GM23338 (cell line): ENCODE data around the gene ZBTB20. TPM values are rescaled to one million over a fixed set of nuclear protein-coding genes. Genes with fewer than 3 reads are reported as not detected.

Source experiments
- ATAC-seq: fragments of 200-7000 bp; cut with Tn5 transposase; 3 replicates; pipeline ENCODE4 v1.9.1; 2020
- DNase-seq: peaks from one replicate; pipeline ENCODE4 v3.0.0-alpha.2; 2015; ENCODE audit warnings: low spot score
- H2AFZ ChIP-seq: fragments of 200-600 bp; sonication (generic); 2 replicates; pipeline ENCODE4 v1.8.0; 2016; ENCODE audit warnings: antibody characterized with exemption, mild to moderate bottlenecking, moderate library complexity
- H3F3A ChIP-seq: fragments of 200-600 bp; sonication (generic); replicated peaks from 2 replicates; pipeline ENCODE4 v1.8.0; 2017; ENCODE audit warnings: antibody characterized with exemption, mixed run types, low read depth
- H3K27ac ChIP-seq: fragments of 200-600 bp; sonication (generic); 2 replicates; pipeline ENCODE4 v1.6.1; 2016; ENCODE audit warnings: low read depth
- H3K27me3 ChIP-seq: fragments of 200-600 bp; sonication (generic); 2 replicates; pipeline ENCODE4 v1.8.0; 2016; ENCODE audit warnings: mild to moderate bottlenecking, mixed run types, moderate library complexity; ENCODE audit not compliant: insufficient read depth
- H3K36me3 ChIP-seq: fragments of 200-600 bp; sonication (generic); 2 replicates; pipeline ENCODE4 v1.8.0; 2016; ENCODE audit warnings: mild to moderate bottlenecking; ENCODE audit not compliant: insufficient read depth
- H3K4me1 ChIP-seq: fragments of 200-600 bp; sonication (generic); 2 replicates; pipeline ENCODE4 v1.8.0; 2016; ENCODE audit warnings: mild to moderate bottlenecking, moderate library complexity; ENCODE audit not compliant: insufficient read depth
- H3K4me2 ChIP-seq: fragments of 200-600 bp; sonication (generic); 2 replicates; pipeline ENCODE4 v1.7.1; 2017; ENCODE audit warnings: mixed run types
- H3K4me3 ChIP-seq: fragments of 200-600 bp; sonication (generic); 2 replicates; pipeline ENCODE4 v1.6.1; 2016; ENCODE audit warnings: mixed run types
- H3K79me2 ChIP-seq: fragments of 200-600 bp; sonication (generic); replicated peaks from 2 replicates; pipeline ENCODE4 v1.8.0; 2017; ENCODE audit warnings: mild to moderate bottlenecking; ENCODE audit not compliant: insufficient read depth
- H3K9me2 ChIP-seq: fragments of 200-600 bp; sonication (generic); 2 replicates; pipeline ENCODE4 v1.8.0; 2017; ENCODE audit not compliant: insufficient read depth
- H4K20me1 ChIP-seq: fragments of 200-600 bp; sonication (generic); replicated peaks from 2 replicates; pipeline ENCODE4 v1.8.0; 2017; ENCODE audit warnings: mild to moderate bottlenecking; ENCODE audit not compliant: insufficient read depth
- H3K27ac Mint-ChIP-seq: 2 replicates; pipeline ENCODE4 v1.8.0; 2020; ENCODE audit warnings: inconsistent platforms, mild to moderate bottlenecking, moderate library complexity, mixed read lengths
- H3K27me3 Mint-ChIP-seq: 3 replicates; pipeline ENCODE4 v1.8.0; 2022; ENCODE audit warnings: low read depth, mild to moderate bottlenecking, moderate library complexity, mixed read lengths, inconsistent platforms; ENCODE audit not compliant: insufficient read depth, poor library complexity
- H3K36me3 Mint-ChIP-seq: 3 replicates; pipeline ENCODE4 v1.8.0; 2021; ENCODE audit warnings: low read depth, mild to moderate bottlenecking, inconsistent platforms, moderate library complexity, mixed read lengths
- H3K4me1 Mint-ChIP-seq: 3 replicates; pipeline ENCODE4 v1.8.0; 2020; ENCODE audit warnings: mild to moderate bottlenecking, inconsistent platforms, mixed read lengths
- H3K4me3 Mint-ChIP-seq: 3 replicates; pipeline ENCODE4 v1.8.0; 2021; ENCODE audit warnings: moderate library complexity, mild to moderate bottlenecking, inconsistent platforms, mixed read lengths
- H3K9me3 Mint-ChIP-seq: 3 replicates; pipeline ENCODE4 v1.8.0; 2020; ENCODE audit warnings: moderate library complexity, mild to moderate bottlenecking, inconsistent platforms, mixed read lengths
- CREB1 ChIP-seq: fragments of 250-450 bp; sonication (Bioruptor Pico); IDR thresholded peaks from 2 replicates; pipeline ENCODE4 v1.5.0; 2020; ENCODE audit warnings: low read depth, mild to moderate bottlenecking, moderate library complexity
- CTCF ChIP-seq, 2 experiments: fragments of 200-600 bp in 1 of 2; sonication (generic) in 1 of 2; conservative IDR thresholded peaks; 2 replicates each; pipeline versions ENCODE4 v1.5.1 to v1.6.1; 2016 to 2017; ENCODE audit warnings: antibody characterized with exemption in 2 of 2, low read depth in 2 of 2, mild to moderate bottlenecking in 2 of 2, moderate library complexity in 1 of 2
- EZH2 ChIP-seq: fragments of 200-600 bp; sonication (generic); IDR thresholded peaks from one replicate; pipeline ENCODE4 v1.8.0; 2017; ENCODE audit warnings: antibody characterized with exemption, mild to moderate bottlenecking, low read depth; ENCODE audit not compliant: unreplicated experiment
- EZH2phosphoT487 ChIP-seq: fragments of 200-600 bp; sonication (generic); IDR thresholded peaks from one replicate; pipeline ENCODE4 v1.8.1; 2018; ENCODE audit warnings: antibody characterized with exemption; ENCODE audit not compliant: unreplicated experiment
- JUNB ChIP-seq: IDR thresholded peaks from one replicate; pipeline ENCODE4 v1.6.1; 2016; ENCODE audit warnings: antibody characterized with exemption; ENCODE audit not compliant: unreplicated experiment
- NANOG ChIP-seq: IDR thresholded peaks from 2 replicates; pipeline ENCODE4 v1.6.1; 2016; ENCODE audit warnings: antibody characterized with exemption, borderline replicate concordance
- POLR2AphosphoS5 ChIP-seq: IDR thresholded peaks from 2 replicates; pipeline ENCODE4 v1.6.1; 2016; ENCODE audit warnings: antibody characterized with exemption, low read depth
- STAT1 ChIP-seq: IDR thresholded peaks from one replicate; pipeline ENCODE4 v1.6.1; 2016; ENCODE audit warnings: antibody characterized with exemption; ENCODE audit not compliant: unreplicated experiment
- ZNF114 ChIP-seq: fragments of 250-450 bp; sonication (Bioruptor Pico); IDR thresholded peaks from 2 replicates; pipeline ENCODE4 v1.5.0; 2020; ENCODE audit warnings: mild to moderate bottlenecking, moderate library complexity
- ZNF331 ChIP-seq: fragments of 250-450 bp; sonication (Bioruptor Pico); IDR thresholded peaks from 2 replicates; pipeline ENCODE4 v1.5.0; 2020; ENCODE audit warnings: low read depth, mild to moderate bottlenecking, moderate library complexity
- polyA plus RNA-seq: library from polyadenylated mRNA; unstranded; fragments of >200 nt; fragmentation: Nextera tagmentation; extraction: Ambion mirVana; gene quantifications from 2 replicates; pipeline ENCODE4 v1.2.1, GENCODE V29; 2016
- total RNA-seq: library from RNA; depleted of rRNA; stranded (reverse); fragments of >200 nt; shearing (Covaris generic); gene quantifications from 2 replicates; pipeline ENCODE4 v1.2.3, GENCODE V29; 2014
- TF ChIP-seq, protein P1 (sequence below): fragments of 250-450 bp; sonication (Bioruptor Pico); IDR thresholded peaks from 2 replicates; pipeline ENCODE4 v1.5.0; 2020; ENCODE audit warnings: mild to moderate bottlenecking, moderate library complexity
- TF ChIP-seq, protein P2 (sequence below): IDR thresholded peaks from one replicate; pipeline ENCODE4 v1.6.1; 2018; ENCODE audit warnings: antibody characterized with exemption; ENCODE audit not compliant: unreplicated experiment
- TF ChIP-seq, protein P3 (sequence below): IDR thresholded peaks from 2 replicates; pipeline ENCODE4 v1.6.1; 2016; ENCODE audit warnings: antibody characterized with exemption

ZBTB20 gene
- total and polyA plus RNA-seq, 2 experiments from 2014 or later = 2.0 to 3.3 TPM

GRCh38 chr3:114712728-114713492 lies 434.2 kb downstream of the ZBTB20 start:
- H3K27ac ChIP-seq = no peak overlapping the region
- H3K36me3 Mint-ChIP-seq = no peaks in the 10 kb centered on the region
- no peak overlapping the region for H2AFZ ChIP-seq
- TF ChIP-seq, protein P1, sequence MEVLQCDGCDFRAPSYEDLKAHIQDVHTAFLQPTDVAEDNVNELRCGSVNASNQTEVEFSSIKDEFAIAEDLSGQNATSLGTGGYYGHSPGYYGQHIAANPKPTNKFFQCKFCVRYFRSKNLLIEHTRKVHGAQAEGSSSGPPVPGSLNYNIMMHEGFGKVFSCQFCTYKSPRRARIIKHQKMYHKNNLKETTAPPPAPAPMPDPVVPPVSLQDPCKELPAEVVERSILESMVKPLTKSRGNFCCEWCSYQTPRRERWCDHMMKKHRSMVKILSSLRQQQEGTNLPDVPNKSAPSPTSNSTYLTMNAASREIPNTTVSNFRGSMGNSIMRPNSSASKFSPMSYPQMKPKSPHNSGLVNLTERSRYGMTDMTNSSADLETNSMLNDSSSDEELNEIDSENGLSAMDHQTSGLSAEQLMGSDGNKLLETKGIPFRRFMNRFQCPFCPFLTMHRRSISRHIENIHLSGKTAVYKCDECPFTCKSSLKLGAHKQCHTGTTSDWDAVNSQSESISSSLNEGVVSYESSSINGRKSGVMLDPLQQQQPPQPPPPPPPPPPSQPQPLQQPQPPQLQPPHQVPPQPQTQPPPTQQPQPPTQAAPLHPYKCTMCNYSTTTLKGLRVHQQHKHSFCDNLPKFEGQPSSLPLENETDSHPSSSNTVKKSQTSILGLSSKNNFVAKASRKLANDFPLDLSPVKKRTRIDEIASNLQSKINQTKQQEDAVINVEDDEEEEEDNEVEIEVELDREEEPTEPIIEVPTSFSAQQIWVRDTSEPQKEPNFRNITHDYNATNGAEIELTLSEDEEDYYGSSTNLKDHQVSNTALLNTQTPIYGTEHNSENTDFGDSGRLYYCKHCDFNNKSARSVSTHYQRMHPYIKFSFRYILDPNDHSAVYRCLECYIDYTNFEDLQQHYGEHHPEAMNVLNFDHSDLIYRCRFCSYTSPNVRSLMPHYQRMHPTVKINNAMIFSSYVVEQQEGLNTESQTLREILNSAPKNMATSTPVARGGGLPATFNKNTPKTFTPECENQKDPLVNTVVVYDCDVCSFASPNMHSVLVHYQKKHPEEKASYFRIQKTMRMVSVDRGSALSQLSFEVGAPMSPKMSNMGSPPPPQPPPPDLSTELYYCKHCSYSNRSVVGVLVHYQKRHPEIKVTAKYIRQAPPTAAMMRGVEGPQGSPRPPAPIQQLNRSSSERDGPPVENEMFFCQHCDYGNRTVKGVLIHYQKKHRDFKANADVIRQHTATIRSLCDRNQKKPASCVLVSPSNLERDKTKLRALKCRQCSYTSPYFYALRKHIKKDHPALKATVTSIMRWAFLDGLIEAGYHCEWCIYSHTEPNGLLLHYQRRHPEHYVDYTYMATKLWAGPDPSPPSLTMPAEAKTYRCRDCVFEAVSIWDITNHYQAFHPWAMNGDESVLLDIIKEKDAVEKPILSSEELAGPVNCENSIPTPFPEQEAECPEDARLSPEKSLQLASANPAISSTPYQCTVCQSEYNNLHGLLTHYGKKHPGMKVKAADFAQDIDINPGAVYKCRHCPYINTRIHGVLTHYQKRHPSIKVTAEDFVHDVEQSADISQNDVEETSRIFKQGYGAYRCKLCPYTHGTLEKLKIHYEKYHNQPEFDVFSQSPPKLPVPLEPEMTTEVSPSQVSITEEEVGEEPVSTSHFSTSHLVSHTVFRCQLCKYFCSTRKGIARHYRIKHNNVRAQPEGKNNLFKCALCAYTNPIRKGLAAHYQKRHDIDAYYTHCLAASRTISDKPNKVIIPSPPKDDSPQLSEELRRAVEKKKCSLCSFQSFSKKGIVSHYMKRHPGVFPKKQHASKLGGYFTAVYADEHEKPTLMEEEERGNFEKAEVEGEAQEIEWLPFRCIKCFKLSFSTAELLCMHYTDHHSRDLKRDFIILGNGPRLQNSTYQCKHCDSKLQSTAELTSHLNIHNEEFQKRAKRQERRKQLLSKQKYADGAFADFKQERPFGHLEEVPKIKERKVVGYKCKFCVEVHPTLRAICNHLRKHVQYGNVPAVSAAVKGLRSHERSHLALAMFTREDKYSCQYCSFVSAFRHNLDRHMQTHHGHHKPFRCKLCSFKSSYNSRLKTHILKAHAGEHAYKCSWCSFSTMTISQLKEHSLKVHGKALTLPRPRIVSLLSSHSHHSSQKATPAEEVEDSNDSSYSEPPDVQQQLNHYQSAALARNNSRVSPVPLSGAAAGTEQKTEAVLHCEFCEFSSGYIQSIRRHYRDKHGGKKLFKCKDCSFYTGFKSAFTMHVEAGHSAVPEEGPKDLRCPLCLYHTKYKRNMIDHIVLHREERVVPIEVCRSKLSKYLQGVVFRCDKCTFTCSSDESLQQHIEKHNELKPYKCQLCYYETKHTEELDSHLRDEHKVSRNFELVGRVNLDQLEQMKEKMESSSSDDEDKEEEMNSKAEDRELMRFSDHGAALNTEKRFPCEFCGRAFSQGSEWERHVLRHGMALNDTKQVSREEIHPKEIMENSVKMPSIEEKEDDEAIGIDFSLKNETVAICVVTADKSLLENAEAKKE = no peak
- TF ChIP-seq EZH2 (no peak), CREB1 (CRISPR knock-in tag) (no peak), ZNF114 (CRISPR knock-in tag) (no peak), JUNB (no peak), POLR2AphosphoS5 (no peak), ZNF331 (CRISPR knock-in tag) (no peak), CTCF (conservative IDR thresholded peaks at IDR 0.05; ENCODE audit: low read depth in 2 of 2) (no peak), NANOG (no peak), EZH2phosphoT487 (no peak), STAT1 (no peak)
- TF ChIP-seq, protein P2, sequence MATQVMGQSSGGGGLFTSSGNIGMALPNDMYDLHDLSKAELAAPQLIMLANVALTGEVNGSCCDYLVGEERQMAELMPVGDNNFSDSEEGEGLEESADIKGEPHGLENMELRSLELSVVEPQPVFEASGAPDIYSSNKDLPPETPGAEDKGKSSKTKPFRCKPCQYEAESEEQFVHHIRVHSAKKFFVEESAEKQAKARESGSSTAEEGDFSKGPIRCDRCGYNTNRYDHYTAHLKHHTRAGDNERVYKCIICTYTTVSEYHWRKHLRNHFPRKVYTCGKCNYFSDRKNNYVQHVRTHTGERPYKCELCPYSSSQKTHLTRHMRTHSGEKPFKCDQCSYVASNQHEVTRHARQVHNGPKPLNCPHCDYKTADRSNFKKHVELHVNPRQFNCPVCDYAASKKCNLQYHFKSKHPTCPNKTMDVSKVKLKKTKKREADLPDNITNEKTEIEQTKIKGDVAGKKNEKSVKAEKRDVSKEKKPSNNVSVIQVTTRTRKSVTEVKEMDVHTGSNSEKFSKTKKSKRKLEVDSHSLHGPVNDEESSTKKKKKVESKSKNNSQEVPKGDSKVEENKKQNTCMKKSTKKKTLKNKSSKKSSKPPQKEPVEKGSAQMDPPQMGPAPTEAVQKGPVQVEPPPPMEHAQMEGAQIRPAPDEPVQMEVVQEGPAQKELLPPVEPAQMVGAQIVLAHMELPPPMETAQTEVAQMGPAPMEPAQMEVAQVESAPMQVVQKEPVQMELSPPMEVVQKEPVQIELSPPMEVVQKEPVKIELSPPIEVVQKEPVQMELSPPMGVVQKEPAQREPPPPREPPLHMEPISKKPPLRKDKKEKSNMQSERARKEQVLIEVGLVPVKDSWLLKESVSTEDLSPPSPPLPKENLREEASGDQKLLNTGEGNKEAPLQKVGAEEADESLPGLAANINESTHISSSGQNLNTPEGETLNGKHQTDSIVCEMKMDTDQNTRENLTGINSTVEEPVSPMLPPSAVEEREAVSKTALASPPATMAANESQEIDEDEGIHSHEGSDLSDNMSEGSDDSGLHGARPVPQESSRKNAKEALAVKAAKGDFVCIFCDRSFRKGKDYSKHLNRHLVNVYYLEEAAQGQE = no peak
- TF ChIP-seq, protein P3, sequence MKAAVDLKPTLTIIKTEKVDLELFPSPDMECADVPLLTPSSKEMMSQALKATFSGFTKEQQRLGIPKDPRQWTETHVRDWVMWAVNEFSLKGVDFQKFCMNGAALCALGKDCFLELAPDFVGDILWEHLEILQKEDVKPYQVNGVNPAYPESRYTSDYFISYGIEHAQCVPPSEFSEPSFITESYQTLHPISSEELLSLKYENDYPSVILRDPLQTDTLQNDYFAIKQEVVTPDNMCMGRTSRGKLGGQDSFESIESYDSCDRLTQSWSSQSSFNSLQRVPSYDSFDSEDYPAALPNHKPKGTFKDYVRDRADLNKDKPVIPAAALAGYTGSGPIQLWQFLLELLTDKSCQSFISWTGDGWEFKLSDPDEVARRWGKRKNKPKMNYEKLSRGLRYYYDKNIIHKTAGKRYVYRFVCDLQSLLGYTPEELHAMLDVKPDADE = no peak
- no peaks in the 10 kb centered on the region for H3K79me2 ChIP-seq
- DNase-seq (no peak), ATAC-seq (no peak)
- H3K27me3 ChIP-seq = no peaks in the 10 kb centered on the region
- H3K4me3 Mint-ChIP-seq = no peak overlapping the region
- no peak overlapping the region for H3K4me3 ChIP-seq
- H3F3A ChIP-seq = no peaks in the 10 kb centered on the region
- H4K20me1 ChIP-seq = no peaks in the 10 kb centered on the region
- no peak overlapping the region for H3K4me2 ChIP-seq
- H3K36me3 ChIP-seq = no peaks in the 10 kb centered on the region
- H3K27ac Mint-ChIP-seq = no peak overlapping the region
- no peaks in the 10 kb centered on the region for H3K27me3 Mint-ChIP-seq
- H3K4me1 ChIP-seq = peaks cover 11% of the 10 kb centered on the region
- peaks cover 20% of the 10 kb centered on the region for H3K4me1 Mint-ChIP-seq
- H3K9me3 Mint-ChIP-seq = no peaks in the 10 kb centered on the region
- no peaks in the 10 kb centered on the region for H3K9me2 ChIP-seq
